Measurements from ENCODE around the gene CEP164. TPM values are rescaled to one million over a fixed set of nuclear protein-coding genes. Genes with fewer than 3 reads are reported as not detected.
"Not testable (repeated sequence)": the region's sequence is repeated elsewhere in the genome, so short reads cannot be mapped to it uniquely, and the experiment has no call there.

CEP164 gene
- total RNA-seq, 1 experiment from 2014 or later = 47.4 TPM

GRCh38 chr11:117394221-117394925 is 66.7 kb downstream of the CEP164 start:
- CTCF ChIA-PET = no interaction called here
- Mint-ChIP-seq H3K9me3 (ENCODE audit: unreplicated experiment) (no peaks in the 10 kb centered on the region), H3K4me3 (ENCODE audit: unreplicated experiment) (no peak overlapping the region), H3K27ac (ENCODE audit: low read depth, unreplicated experiment) (no peak overlapping the region), H3K27me3 (ENCODE audit: insufficient read depth, unreplicated experiment) (no peaks in the 10 kb centered on the region), H3K36me3 (ENCODE audit: insufficient read depth, unreplicated experiment) (peaks cover 70% of the 10 kb centered on the region), H3K4me1 (ENCODE audit: insufficient read depth, unreplicated experiment) (peaks cover 3% of the 10 kb centered on the region)
- no TSS peak for BruUV-seq (replicated peaks)
- POLR2A ChIA-PET = interaction anchor here (0.9 kb wide), 1 partner anchor 12 kb away, joined by 3 read pairs; no protein-coding TSS in a partner anchor
- no peak for DNase-seq (ENCODE audit: unreplicated experiment)
- TF ChIP-seq CTCF (IDR thresholded peaks at IDR 0.05; ENCODE audit: unreplicated experiment) = no peak
- intact Hi-C loops (cut with micrococcal nuclease) = no loop called here

- peaks cover 65% of the 10 kb centered on the region for H3K36me3 Mint-ChIP-seq (ENCODE audit: insufficient read depth, unreplicated experiment)
- no TSS peak for BruUV-seq (replicated peaks)
- no peaks in the 10 kb centered on the region for H3K9me3 Mint-ChIP-seq (ENCODE audit: unreplicated experiment)
- no peak for TF ChIP-seq CTCF (IDR thresholded peaks at IDR 0.05; ENCODE audit: unreplicated experiment)
- H3K27ac Mint-ChIP-seq (ENCODE audit: low read depth, unreplicated experiment) = no peak overlapping the region
- intact Hi-C loops (cut with micrococcal nuclease) = no loop called here
- no peak overlapping the region for H3K4me3 Mint-ChIP-seq (ENCODE audit: unreplicated experiment)
- H3K4me1 Mint-ChIP-seq (ENCODE audit: insufficient read depth, unreplicated experiment) = no peaks in the 10 kb centered on the region
- H3K27me3 Mint-ChIP-seq (ENCODE audit: insufficient read depth, unreplicated experiment) = no peaks in the 10 kb centered on the region
- ChIA-PET POLR2A (interaction anchor here (0.5 kb wide), 1 partner anchor 498 kb away, joined by 3 read pairs; no protein-coding TSS in a partner anchor), CTCF (no interaction called here)
- no peak for DNase-seq (ENCODE audit: unreplicated experiment)
Observed at GRCh38 chr11:117395476-117395875, 67.8 kb downstream of the CEP164 start.

- BruUV-seq (replicated peaks) = no TSS peak
- no peak overlapping the region for H3K27ac Mint-ChIP-seq (ENCODE audit: low read depth, unreplicated experiment)
- H3K4me1 Mint-ChIP-seq (ENCODE audit: insufficient read depth, unreplicated experiment) = no peaks in the 10 kb centered on the region
- no peaks in the 10 kb centered on the region for H3K9me3 Mint-ChIP-seq (ENCODE audit: unreplicated experiment)
- intact Hi-C loops (cut with micrococcal nuclease) = no loop called here
- no peaks in the 10 kb centered on the region for H3K27me3 Mint-ChIP-seq (ENCODE audit: insufficient read depth, unreplicated experiment)
- ChIA-PET POLR2A (no interaction called here), CTCF (interaction anchor here (0.9 to 1.1 kb wide), 2 partner anchors 23 to 29 kb away, joined by 3 to 6 read pairs; no protein-coding TSS in a partner anchor)
- no peak overlapping the region for H3K4me3 Mint-ChIP-seq (ENCODE audit: unreplicated experiment)
- peaks cover 61% of the 10 kb centered on the region for H3K36me3 Mint-ChIP-seq (ENCODE audit: insufficient read depth, unreplicated experiment)
- TF ChIP-seq CTCF (IDR thresholded peaks at IDR 0.05; ENCODE audit: unreplicated experiment) = no peak
- DNase-seq (ENCODE audit: unreplicated experiment) = no peak
Observed at GRCh38 chr11:117396970-117397369, 69.3 kb downstream of the CEP164 start.

- intact Hi-C loops (cut with micrococcal nuclease); POLR2A ChIA-PET; H3K4me3 Mint-ChIP-seq (ENCODE audit: unreplicated experiment): not testable (repeated sequence)
Observed at GRCh38 chr11:117398618-117399017, 71.0 kb downstream of the CEP164 start.

GRCh38 chr11:117399100-117399840 is 71.6 kb downstream of the CEP164 start:
- peaks cover 15% of the 10 kb centered on the region for H3K9me3 Mint-ChIP-seq (ENCODE audit: unreplicated experiment)
- H3K27me3 Mint-ChIP-seq (ENCODE audit: insufficient read depth, unreplicated experiment); intact Hi-C loops (cut with micrococcal nuclease); H3K4me3 Mint-ChIP-seq (ENCODE audit: unreplicated experiment); POLR2A ChIA-PET; H3K4me1 Mint-ChIP-seq (ENCODE audit: insufficient read depth, unreplicated experiment); H3K27ac Mint-ChIP-seq (ENCODE audit: low read depth, unreplicated experiment); BruUV-seq (replicated peaks); DNase-seq (ENCODE audit: unreplicated experiment): not testable (repeated sequence)
- H3K36me3 Mint-ChIP-seq (ENCODE audit: insufficient read depth, unreplicated experiment) = peaks cover 67% of the 10 kb centered on the region
- CTCF ChIA-PET = interaction anchor here (0.8 kb wide), 3 partner anchors 27 to 407 kb away, joined by 3 read pairs; no protein-coding TSS in a partner anchor

More at GRCh38 chr11:117398618-117399017, 71.0 kb downstream of the CEP164 start:
- H3K27me3 Mint-ChIP-seq (ENCODE audit: insufficient read depth, unreplicated experiment); H3K27ac Mint-ChIP-seq (ENCODE audit: low read depth, unreplicated experiment); H3K4me1 Mint-ChIP-seq (ENCODE audit: insufficient read depth, unreplicated experiment); DNase-seq (ENCODE audit: unreplicated experiment); BruUV-seq (replicated peaks): not testable (repeated sequence)
- Mint-ChIP-seq H3K9me3 (ENCODE audit: unreplicated experiment) (peaks cover 10% of the 10 kb centered on the region), H3K36me3 (ENCODE audit: insufficient read depth, unreplicated experiment) (peaks cover 68% of the 10 kb centered on the region)
- CTCF ChIA-PET = interaction anchor here (0.8 to 1.1 kb wide), 3 partner anchors 11 to 407 kb away, joined by 3 to 4 read pairs (median 3); no protein-coding TSS in a partner anchor

- CTCF ChIA-PET = interaction anchor here (0.6 kb wide), 1 partner anchor 450 kb away, joined by 3 read pairs; no protein-coding TSS in a partner anchor
- H3K4me3 Mint-ChIP-seq (ENCODE audit: unreplicated experiment); POLR2A ChIA-PET; intact Hi-C loops (cut with micrococcal nuclease); DNase-seq (ENCODE audit: unreplicated experiment); H3K27ac Mint-ChIP-seq (ENCODE audit: low read depth, unreplicated experiment); H3K4me1 Mint-ChIP-seq (ENCODE audit: insufficient read depth, unreplicated experiment); BruUV-seq (replicated peaks); H3K27me3 Mint-ChIP-seq (ENCODE audit: insufficient read depth, unreplicated experiment): not testable (repeated sequence)
- Mint-ChIP-seq H3K9me3 (ENCODE audit: unreplicated experiment) (peaks cover 15% of the 10 kb centered on the region), H3K36me3 (ENCODE audit: insufficient read depth, unreplicated experiment) (peaks cover 68% of the 10 kb centered on the region)
Observed at GRCh38 chr11:117405898-117406297, 78.2 kb downstream of the CEP164 start.

Data from MCF 10A (cell line).